IMR-90 (cell line): ENCODE results near the gene WBP11. TPM values are rescaled to one million over a fixed set of nuclear protein-coding genes. Genes with fewer than 3 reads are reported as not detected.

ENCODE experiments used
- ATAC-seq: fragments of 200-7000 bp; cut with Tn5 transposase; 2 replicates; pipeline ENCODE4 v1.9.1; 2020; ENCODE audit warnings: low read depth, mild to moderate bottlenecking, moderate library complexity
- BruUV-seq: library from RNA; stranded (reverse); fragments of 400-500 nt; replicated peaks from 2 replicates; lab custom pipeline; 2021; lab: Mats Ljungman, UMichigan
- CTCF ChIA-PET: fragments of 300-600 bp; formaldehyde crosslinking; extraction: SDS; loops from one replicate; lab custom pipeline; 2021; ENCODE audit warnings: antibody characterized with exemption; lab: Yijun Ruan, JAX
- POLR2A ChIA-PET: fragments of 300-600 bp; sonication (Branson Sonifier 250); formaldehyde crosslinking; loops from one replicate; lab custom pipeline; 2022; ENCODE audit warnings: antibody characterized with exemption; ENCODE audit not compliant: unreplicated experiment; lab: Charles Lee
- DNase-seq: peaks from one replicate; pipeline ENCODE4 v3.0.0; 2013
- H2AFZ ChIP-seq: replicated peaks from 2 replicates; pipeline ENCODE3; 2013; ENCODE audit warnings: low read length, mild to moderate bottlenecking; ENCODE audit not compliant: poor library complexity
- H2AK5ac ChIP-seq: 2 replicates; pipeline ENCODE4 v1.6.1; 2013; ENCODE audit warnings: low read depth, low read length, inconsistent platforms
- H2AK9ac ChIP-seq: replicated peaks from 2 replicates; pipeline ENCODE3; 2013; ENCODE audit warnings: mild to moderate bottlenecking, low read depth, low read length, moderate library complexity; ENCODE audit not compliant: poor library complexity
- H2BK120ac ChIP-seq: 2 replicates; pipeline ENCODE4 v1.6.1; 2013; ENCODE audit warnings: low read depth, low read length, inconsistent platforms
- H2BK15ac ChIP-seq: 3 replicates; pipeline ENCODE4 v1.6.1; 2013; ENCODE audit warnings: low read depth, low read length, inconsistent platforms
- H2BK20ac ChIP-seq: 2 replicates; pipeline ENCODE4 v1.6.1; 2013; ENCODE audit warnings: low read depth, mild to moderate bottlenecking, inconsistent platforms, low read length, moderate library complexity
- H2BK5ac ChIP-seq: 2 replicates; pipeline ENCODE4 v1.6.1; 2013; ENCODE audit warnings: mild to moderate bottlenecking, low read depth, low read length, inconsistent platforms; ENCODE audit not compliant: poor library complexity, severe bottlenecking
- H3K14ac ChIP-seq: replicated peaks from 2 replicates; pipeline ENCODE4 v1.6.1; 2013; ENCODE audit warnings: low read depth, low read length, inconsistent platforms
- H3K18ac ChIP-seq: 2 replicates; pipeline ENCODE4 v1.6.1; 2013; ENCODE audit warnings: low read depth, low read length, control low read depth
- H3K23ac ChIP-seq: 2 replicates; pipeline ENCODE4 v1.6.1; 2013; ENCODE audit warnings: low read depth, low read length, inconsistent platforms
- H3K27ac ChIP-seq: 2 replicates; pipeline ENCODE4 v1.5.1; 2013; ENCODE audit warnings: mild to moderate bottlenecking, control low read depth, low read length; ENCODE audit not compliant: insufficient read depth
- H3K27me3 ChIP-seq: 2 replicates; pipeline ENCODE4 v1.6.1; 2013; ENCODE audit warnings: low read length; ENCODE audit not compliant: control insufficient read depth, insufficient read depth
- H3K36me3 ChIP-seq: 2 replicates; pipeline ENCODE4 v1.6.1; 2013; ENCODE audit warnings: low read length, mixed read lengths; ENCODE audit not compliant: control insufficient read depth, insufficient read depth
- H3K4ac ChIP-seq: 2 replicates; pipeline ENCODE4 v1.6.1; 2013; ENCODE audit warnings: low read depth, low read length, inconsistent platforms
- H3K4me1 ChIP-seq: 2 replicates; pipeline ENCODE4 v1.6.1; 2013; ENCODE audit warnings: low read length, mixed read lengths; ENCODE audit not compliant: control insufficient read depth, insufficient read depth
- H3K4me2 ChIP-seq: 2 replicates; pipeline ENCODE4 v1.6.1; 2013; ENCODE audit warnings: low read depth, mild to moderate bottlenecking, control low read depth, low read length, moderate library complexity
- H3K4me3 ChIP-seq: 2 replicates; pipeline ENCODE4 v1.5.1; 2013; ENCODE audit warnings: low read depth, mild to moderate bottlenecking, control low read depth, low read length, moderate library complexity; ENCODE audit not compliant: insufficient read depth
- H3K56ac ChIP-seq: 2 replicates; pipeline ENCODE4 v1.6.1; 2013; ENCODE audit warnings: low read length, inconsistent platforms; ENCODE audit not compliant: insufficient read depth; ENCODE audit errors: extremely low read depth
- H3K79me1 ChIP-seq, 2 experiments: 2 replicates each; pipeline ENCODE4 v1.6.1; 2013; ENCODE audit warnings: low read length in 2 of 2, inconsistent platforms in 1 of 2, low read depth in 1 of 2
- H3K9ac ChIP-seq: 2 replicates; pipeline ENCODE4 v1.6.1; 2013; ENCODE audit warnings: low read depth, low read length, control low read depth
- H3K9me1 ChIP-seq: 2 replicates; pipeline ENCODE4 v1.6.1; 2013; ENCODE audit warnings: low read length, inconsistent platforms; ENCODE audit not compliant: insufficient read depth
- H3K9me3 ChIP-seq: 2 replicates; pipeline ENCODE4 v1.6.1; 2013; ENCODE audit warnings: low read length; ENCODE audit not compliant: control insufficient read depth, insufficient read depth
- H4K20me1 ChIP-seq: 2 replicates; pipeline ENCODE4 v1.6.1; 2013; ENCODE audit warnings: low read length, inconsistent platforms; ENCODE audit not compliant: insufficient read depth
- H4K5ac ChIP-seq: 2 replicates; pipeline ENCODE4 v1.6.1; 2013; ENCODE audit warnings: mild to moderate bottlenecking, low read depth, low read length, control low read depth
- H4K8ac ChIP-seq, 2 experiments: 2 replicates each; pipeline ENCODE4 v1.6.1; 2013; ENCODE audit warnings: low read depth in 2 of 2, low read length in 2 of 2, control low read depth in 1 of 2, inconsistent platforms in 1 of 2
- H4K91ac ChIP-seq: 2 replicates; pipeline ENCODE4 v1.6.1; 2013; ENCODE audit warnings: low read depth, low read length, inconsistent platforms; ENCODE audit not compliant: insufficient read depth
- BHLHE40 ChIP-seq: fragments of 150-350 bp; IDR thresholded peaks from 2 replicates; pipeline ENCODE4 v1.6.1; 2016; ENCODE audit warnings: mild to moderate bottlenecking, low read depth, low read length
- CEBPB ChIP-seq: IDR thresholded peaks from 2 replicates; pipeline ENCODE4 v1.6.1; 2012; ENCODE audit warnings: low read depth, low read length, improper control_type of control experiment
- CHD1 ChIP-seq: IDR thresholded peaks from 2 replicates; pipeline ENCODE4 v1.6.1; 2012; ENCODE audit warnings: low read depth, low read length, improper control_type of control experiment
- ELK1 ChIP-seq: fragments of 150-350 bp; IDR thresholded peaks from 2 replicates; pipeline ENCODE4 v1.6.1; 2016; ENCODE audit warnings: low read depth, mild to moderate bottlenecking, low read length, moderate library complexity, borderline replicate concordance
- FOS ChIP-seq: fragments of 150-350 bp; IDR thresholded peaks from 2 replicates; pipeline ENCODE4 v1.6.1; 2016; ENCODE audit warnings: low read depth, low read length
- MAFK ChIP-seq: IDR thresholded peaks from 2 replicates; pipeline ENCODE4 v1.6.1; 2012; ENCODE audit warnings: low read depth, low read length, improper control_type of control experiment
- MAZ ChIP-seq: IDR thresholded peaks from 2 replicates; pipeline ENCODE4 v1.6.1; 2012; ENCODE audit warnings: low read depth, mild to moderate bottlenecking, low read length, improper control_type of control experiment, moderate library complexity, borderline replicate concordance
- NFE2L2 ChIP-seq: fragments of 150-350 bp; IDR thresholded peaks from 2 replicates; pipeline ENCODE4 v1.6.1; 2016; ENCODE audit warnings: low read depth, mild to moderate bottlenecking, low read length
- POLR2A ChIP-seq: IDR thresholded peaks from 2 replicates; pipeline ENCODE4 v1.6.1; 2012; ENCODE audit warnings: mild to moderate bottlenecking, low read depth, low read length
- RAD21 ChIP-seq: IDR thresholded peaks from 2 replicates; pipeline ENCODE4 v1.6.1; 2012; ENCODE audit warnings: low read length, improper control_type of control experiment
- RCOR1 ChIP-seq: IDR thresholded peaks from 2 replicates; pipeline ENCODE4 v1.6.1; 2012; ENCODE audit warnings: mild to moderate bottlenecking, low read length, improper control_type of control experiment; ENCODE audit not compliant: insufficient replicate concordance
- RFX5 ChIP-seq: IDR thresholded peaks from 2 replicates; pipeline ENCODE4 v1.8.0; 2012; ENCODE audit warnings: low read depth, mild to moderate bottlenecking, low read length, moderate library complexity
- SMC3 ChIP-seq: fragments of 150-350 bp; IDR thresholded peaks from 2 replicates; pipeline ENCODE4 v1.6.1; 2016; ENCODE audit warnings: low read depth, mild to moderate bottlenecking, antibody characterized with exemption, low read length, moderate library complexity
- WGBS, 2 experiments: methylation state at CpG; one replicate each; pipeline versions ENCODE4 v1.1.5 to v1.1.7; 2013; ENCODE audit warnings: missing lambda C conversion rate in 2 of 2; ENCODE audit not compliant: insufficient read length in 1 of 2; ENCODE audit errors: extremely low coverage in 2 of 2; 5-methylcytosine and 5-hydroxymethylcytosine counted together
- dilution Hi-C: fragments of 300-500 bp; cut with HindIII; formaldehyde crosslinking; loops from one replicate; pipeline ENCODE4 v1.14.3; 2018; ENCODE audit warnings: low sequenced_read_pairs; ENCODE audit not compliant: unreplicated experiment
- in situ Hi-C: fragments of 300-500 bp; cut with MboI; formaldehyde crosslinking; loops from 3 replicates; pipeline ENCODE4 v1.14.3; 2019; ENCODE audit warnings: low sequenced_read_pairs, inconsistent platforms, mixed read lengths
- intact Hi-C: fragments of 100-400 bp; cut with micrococcal nuclease; formaldehyde crosslinking; loops from 2 replicates; pipeline ENCODE4 v1.10.0; 2022
- polyA plus RNA-seq, 3 experiments: library from polyadenylated mRNA; depleted of rRNA; stranded (reverse); fragments of >200 nt; gene quantifications; 2 replicates each; pipeline ENCODE4 v1.2.3, GENCODE V29; 2012; ENCODE audit warnings: low replicate concordance in 1 of 3
- total RNA-seq: library from RNA; depleted of rRNA; stranded (reverse); fragments of >200 nt; gene quantifications from 2 replicates; pipeline ENCODE4 v1.2.3, GENCODE V29; 2012
- TF ChIP-seq, protein P1 (sequence below): fragments of 150-350 bp; IDR thresholded peaks from 2 replicates; pipeline ENCODE4 v1.6.1; 2017; ENCODE audit warnings: mild to moderate bottlenecking, antibody characterized with exemption, low read length, low read depth
- TF ChIP-seq, protein P2 (sequence below): conservative IDR thresholded peaks from 2 replicates; pipeline ENCODE4 v1.5.1; 2012; ENCODE audit warnings: mild to moderate bottlenecking, low read depth, low read length, improper control_type of control experiment

WBP11 gene
- total and polyA plus RNA-seq, 2 of the 4 experiments (the other 2 are of a cell fraction): 2.5 to 18.3 TPM

- no peak overlapping the region for H2AFZ ChIP-seq
- H2BK120ac ChIP-seq: no peak overlapping the region
- H3K4ac ChIP-seq: no peak overlapping the region
- H3K4me3 ChIP-seq: no peak overlapping the region
- no peak overlapping the region for H2AK5ac ChIP-seq
- H3K4me2 ChIP-seq: no peak overlapping the region
- no TSS peak for BruUV-seq
- H3K9me1 ChIP-seq: no peaks in the 10 kb centered on the region
- POLR2A ChIA-PET: no interaction called here
- H3K23ac ChIP-seq: no peak overlapping the region
- no peak overlapping the region for H4K91ac ChIP-seq
- H3K56ac ChIP-seq: no peak overlapping the region
- H2BK15ac ChIP-seq: no peak overlapping the region
- H4K5ac ChIP-seq: no peak overlapping the region
- H2BK20ac ChIP-seq: no peak overlapping the region
- DNase-seq (no peak), ATAC-seq (no peak)
- no peaks in the 10 kb centered on the region for H3K27me3 ChIP-seq
- no peaks in the 10 kb centered on the region for H3K9me3 ChIP-seq
- H4K8ac ChIP-seq: no peak overlapping the region
- no peak overlapping the region for H3K27ac ChIP-seq
- CTCF ChIA-PET: no interaction called here
- in situ Hi-C loops (no loop called here), intact Hi-C loops (no loop called here), dilution Hi-C loops (no loop called here)
- H2BK5ac ChIP-seq: no peak overlapping the region
- H4K20me1 ChIP-seq: no peaks in the 10 kb centered on the region
- no peak overlapping the region for H3K18ac ChIP-seq
- H3K4me1 ChIP-seq: no peaks in the 10 kb centered on the region
- H2AK9ac ChIP-seq: no peak overlapping the region
- no CpG with 5 or more reads among the region's 1 CpG for WGBS, 2 experiments
- no peak for TF ChIP-seq RAD21
- TF ChIP-seq POLR2A: no peak
- no peak for TF ChIP-seq BHLHE40
- no peak for TF ChIP-seq MAFK
- TF ChIP-seq MAZ: no peak
- TF ChIP-seq ELK1: no peak
- no peak for TF ChIP-seq FOS
- TF ChIP-seq, protein P1, sequence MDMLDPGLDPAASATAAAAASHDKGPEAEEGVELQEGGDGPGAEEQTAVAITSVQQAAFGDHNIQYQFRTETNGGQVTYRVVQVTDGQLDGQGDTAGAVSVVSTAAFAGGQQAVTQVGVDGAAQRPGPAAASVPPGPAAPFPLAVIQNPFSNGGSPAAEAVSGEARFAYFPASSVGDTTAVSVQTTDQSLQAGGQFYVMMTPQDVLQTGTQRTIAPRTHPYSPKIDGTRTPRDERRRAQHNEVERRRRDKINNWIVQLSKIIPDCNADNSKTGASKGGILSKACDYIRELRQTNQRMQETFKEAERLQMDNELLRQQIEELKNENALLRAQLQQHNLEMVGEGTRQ: no peak
- TF ChIP-seq RCOR1: no peak
- TF ChIP-seq CHD1: no peak
- no peak for TF ChIP-seq SMC3
- TF ChIP-seq, protein P2, sequence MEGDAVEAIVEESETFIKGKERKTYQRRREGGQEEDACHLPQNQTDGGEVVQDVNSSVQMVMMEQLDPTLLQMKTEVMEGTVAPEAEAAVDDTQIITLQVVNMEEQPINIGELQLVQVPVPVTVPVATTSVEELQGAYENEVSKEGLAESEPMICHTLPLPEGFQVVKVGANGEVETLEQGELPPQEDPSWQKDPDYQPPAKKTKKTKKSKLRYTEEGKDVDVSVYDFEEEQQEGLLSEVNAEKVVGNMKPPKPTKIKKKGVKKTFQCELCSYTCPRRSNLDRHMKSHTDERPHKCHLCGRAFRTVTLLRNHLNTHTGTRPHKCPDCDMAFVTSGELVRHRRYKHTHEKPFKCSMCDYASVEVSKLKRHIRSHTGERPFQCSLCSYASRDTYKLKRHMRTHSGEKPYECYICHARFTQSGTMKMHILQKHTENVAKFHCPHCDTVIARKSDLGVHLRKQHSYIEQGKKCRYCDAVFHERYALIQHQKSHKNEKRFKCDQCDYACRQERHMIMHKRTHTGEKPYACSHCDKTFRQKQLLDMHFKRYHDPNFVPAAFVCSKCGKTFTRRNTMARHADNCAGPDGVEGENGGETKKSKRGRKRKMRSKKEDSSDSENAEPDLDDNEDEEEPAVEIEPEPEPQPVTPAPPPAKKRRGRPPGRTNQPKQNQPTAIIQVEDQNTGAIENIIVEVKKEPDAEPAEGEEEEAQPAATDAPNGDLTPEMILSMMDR: no peak
- TF ChIP-seq CEBPB: no peak
- TF ChIP-seq NFE2L2: no peak
- no peak for TF ChIP-seq RFX5
- no peaks in the 10 kb centered on the region for H3K36me3 ChIP-seq
- H3K79me1 ChIP-seq: no peaks in the 10 kb centered on the region
- H3K14ac ChIP-seq: no peak overlapping the region
- no peak overlapping the region for H3K9ac ChIP-seq
These were observed 60.2 kb downstream of the WBP11 start for GRCh38 chr12:14743061-14743460.
